B cell (primary cell): Measurements from ENCODE around the gene POLR1E.

Experiments
- EZH2 ChIP-seq: IDR thresholded peaks from 2 replicates; pipeline ENCODE4 v1.6.1; 2012; ENCODE audit warnings: borderline replicate concordance, low read depth, mild to moderate bottlenecking, moderate library complexity, low read length; ENCODE audit not compliant: insufficient read depth, poor library complexity, severe bottlenecking
- TF ChIP-seq, protein P1 (sequence below): fragments of 200-600 bp; IDR thresholded peaks from one replicate; pipeline ENCODE4 v1.8.0; 2022; ENCODE audit warnings: antibody characterized with exemption, mild to moderate bottlenecking

DNA sequence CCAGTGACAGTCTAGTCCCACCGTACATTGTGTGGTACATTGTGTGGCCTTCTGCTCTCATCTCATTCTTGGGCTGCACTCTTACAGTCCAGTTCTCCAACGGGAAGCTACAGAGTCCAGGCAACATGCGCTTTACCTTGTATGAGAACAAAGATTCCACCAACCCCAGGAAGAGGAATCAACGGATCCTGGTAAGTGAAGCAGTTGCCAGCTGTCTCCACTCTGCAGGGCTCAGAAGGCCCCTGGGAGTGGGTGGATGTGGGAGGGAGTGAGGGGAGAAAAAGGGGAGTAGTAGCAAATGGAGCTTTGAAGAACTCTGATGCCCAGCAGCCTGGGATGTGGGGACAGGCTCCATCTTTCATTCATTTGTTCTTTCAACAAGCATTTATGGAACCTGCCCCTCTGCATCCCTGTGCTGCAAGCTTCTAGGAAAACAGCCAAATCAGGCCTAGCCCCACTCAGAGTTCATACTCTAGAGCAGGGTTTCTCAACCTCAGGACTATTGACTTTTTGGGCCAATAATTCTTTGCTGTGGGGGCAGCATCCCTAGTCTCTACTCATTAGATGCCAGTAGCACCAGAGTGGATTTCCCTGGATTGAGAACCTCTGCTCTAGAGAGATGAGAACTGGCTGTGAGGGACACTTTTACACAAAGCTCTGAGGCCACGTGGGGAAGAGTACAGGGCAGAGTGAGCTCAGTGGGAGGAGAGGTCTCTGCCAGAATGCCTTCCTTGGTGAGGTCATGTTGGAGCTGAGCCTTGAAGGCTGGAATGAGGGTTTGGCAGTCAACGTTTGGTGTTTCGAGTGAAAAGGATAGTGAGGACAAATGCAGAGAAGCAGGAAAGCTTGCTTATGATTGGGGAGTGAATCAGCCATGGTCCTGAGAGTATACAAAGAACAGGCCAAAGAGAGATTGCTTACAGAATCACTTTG lies 1.1 kb downstream of the POLR1E start:
- TF ChIP-seq, protein P1, sequence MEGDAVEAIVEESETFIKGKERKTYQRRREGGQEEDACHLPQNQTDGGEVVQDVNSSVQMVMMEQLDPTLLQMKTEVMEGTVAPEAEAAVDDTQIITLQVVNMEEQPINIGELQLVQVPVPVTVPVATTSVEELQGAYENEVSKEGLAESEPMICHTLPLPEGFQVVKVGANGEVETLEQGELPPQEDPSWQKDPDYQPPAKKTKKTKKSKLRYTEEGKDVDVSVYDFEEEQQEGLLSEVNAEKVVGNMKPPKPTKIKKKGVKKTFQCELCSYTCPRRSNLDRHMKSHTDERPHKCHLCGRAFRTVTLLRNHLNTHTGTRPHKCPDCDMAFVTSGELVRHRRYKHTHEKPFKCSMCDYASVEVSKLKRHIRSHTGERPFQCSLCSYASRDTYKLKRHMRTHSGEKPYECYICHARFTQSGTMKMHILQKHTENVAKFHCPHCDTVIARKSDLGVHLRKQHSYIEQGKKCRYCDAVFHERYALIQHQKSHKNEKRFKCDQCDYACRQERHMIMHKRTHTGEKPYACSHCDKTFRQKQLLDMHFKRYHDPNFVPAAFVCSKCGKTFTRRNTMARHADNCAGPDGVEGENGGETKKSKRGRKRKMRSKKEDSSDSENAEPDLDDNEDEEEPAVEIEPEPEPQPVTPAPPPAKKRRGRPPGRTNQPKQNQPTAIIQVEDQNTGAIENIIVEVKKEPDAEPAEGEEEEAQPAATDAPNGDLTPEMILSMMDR, result no peak
- no peak for TF ChIP-seq EZH2
